GM21515 (cell line): ENCODE data around the gene SLC25A24.
"Not testable (repeated sequence)": the region's sequence is repeated elsewhere in the genome, so short reads cannot be mapped to it uniquely, and the experiment has no call there.

Experiments
- ATAC-seq: cut with Tn5 transposase; IDR thresholded peaks from one replicate; pipeline ENCODE4 v1.9.1; 2021; ENCODE audit not compliant: unreplicated experiment

SLC25A24 gene

GRCh38 chr1:108199781-108200686 lies at the start of gene SLC25A24:
Gene SLC25A24, minus strand, starts transcription at chr1:108200343. Its CDS starts 205 bp downstream, at chr1:108200138.
- ATAC-seq, result peak; percentile 94

DNA sequence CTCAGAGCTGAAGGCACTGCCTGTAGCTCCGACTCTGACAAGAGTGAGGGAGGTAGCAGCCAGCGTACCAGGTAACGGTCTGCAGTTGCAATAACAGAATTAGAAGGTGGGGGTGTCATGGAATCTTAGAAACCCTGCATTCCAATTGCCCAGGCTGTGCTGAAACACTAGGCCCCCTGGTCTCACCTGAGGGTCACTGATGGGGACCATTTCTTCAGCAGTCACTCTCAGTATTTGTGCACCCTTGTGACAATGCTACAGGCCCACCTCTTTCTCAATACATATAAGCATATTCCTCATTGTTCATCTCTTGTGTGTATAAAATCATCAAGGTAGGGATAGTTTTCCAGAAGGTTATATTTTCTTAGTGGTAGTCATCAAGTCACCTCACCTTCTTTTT lies 43.8 kb upstream of the SLC25A24 start, which contains the start of gene NBPF4:
Gene NBPF4, minus strand, starts transcription at position 101 of the 400 bp plus-strand sequence. CDS start 315 bp downstream, outside the sequence.
- ATAC-seq, result not testable (repeated sequence)

DNA sequence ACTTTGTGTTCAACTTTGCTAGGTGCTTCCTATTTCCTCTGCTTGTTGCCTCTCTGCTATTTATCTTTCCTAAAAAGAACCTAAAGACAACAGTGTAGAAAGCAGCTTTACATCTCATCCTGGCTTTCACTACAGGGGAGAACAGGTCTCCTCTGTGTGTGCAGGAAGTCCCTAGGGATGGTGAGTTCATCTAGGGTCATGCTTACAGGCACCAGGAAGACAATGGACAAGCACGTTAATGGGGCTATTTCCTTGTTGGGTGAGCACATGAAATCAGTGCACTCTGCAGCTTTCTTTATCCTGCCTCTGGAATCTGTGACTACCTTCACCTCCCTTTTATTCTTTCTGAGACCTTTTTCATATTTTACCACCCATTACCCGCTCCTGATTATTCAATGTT lies 39.3 kb upstream of the SLC25A24 start:
- ATAC-seq, result not testable (repeated sequence)

DNA sequence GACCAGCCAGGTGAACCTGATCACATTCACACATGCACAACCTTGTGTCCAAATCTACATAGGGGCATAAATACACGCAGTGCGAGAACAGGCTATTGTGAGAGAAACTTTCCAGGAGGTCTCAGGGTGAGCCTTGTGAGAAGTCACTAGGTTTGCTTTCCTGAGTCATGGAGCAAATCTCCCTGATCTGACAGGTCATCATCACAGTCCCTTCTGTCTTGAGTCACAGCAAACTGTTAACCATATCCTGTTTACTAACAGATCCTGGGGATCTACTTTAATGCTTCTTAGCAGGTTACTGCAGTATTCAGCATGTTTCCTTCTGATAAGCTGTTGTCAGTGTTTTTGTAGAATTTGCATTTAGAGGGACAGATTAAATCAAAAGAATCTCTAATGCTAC lies 35.2 kb upstream of the SLC25A24 start:
- not testable (repeated sequence) for ATAC-seq

DNA sequence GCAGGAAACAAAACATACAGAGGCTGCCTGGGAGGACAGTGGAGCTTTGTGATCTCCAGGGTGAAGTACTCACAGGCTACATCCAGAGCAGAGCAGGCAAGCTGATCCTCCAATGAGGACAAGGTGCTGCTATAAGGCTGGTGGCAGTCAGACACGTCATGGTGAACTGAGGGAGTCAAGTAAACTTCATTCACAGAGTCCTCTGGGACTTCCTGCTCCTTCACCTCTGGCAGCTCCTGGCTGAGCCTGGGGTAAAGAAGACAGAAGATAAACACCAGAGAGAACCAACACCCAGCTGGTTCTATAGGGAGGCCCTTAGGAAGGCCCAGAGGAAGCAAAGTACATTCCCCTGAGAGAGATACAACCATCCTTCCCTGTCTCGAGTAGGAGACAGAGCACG lies 32.0 kb upstream of the SLC25A24 start:
- ATAC-seq, result not testable (repeated sequence)

DNA sequence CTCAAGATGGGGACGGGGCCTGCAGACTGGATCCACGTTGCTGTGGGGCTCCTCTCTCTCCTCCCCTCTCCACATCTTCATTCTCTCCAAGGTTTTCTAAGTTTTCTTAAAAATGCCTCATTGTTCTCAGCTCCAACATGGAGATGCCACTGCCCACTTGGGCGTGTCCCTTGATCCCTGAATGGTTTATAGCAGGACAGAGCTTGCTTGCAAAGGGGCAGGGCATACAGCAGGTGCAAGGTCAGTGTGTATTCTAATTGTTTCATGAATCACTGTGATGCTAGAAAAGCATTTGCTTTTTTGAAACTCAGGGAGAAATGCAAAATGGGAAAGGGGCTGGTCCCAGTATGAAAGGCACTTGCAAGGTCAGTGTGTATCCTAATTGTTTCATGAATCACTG lies 29.8 kb upstream of the SLC25A24 start:
- ATAC-seq, result not testable (repeated sequence)

DNA sequence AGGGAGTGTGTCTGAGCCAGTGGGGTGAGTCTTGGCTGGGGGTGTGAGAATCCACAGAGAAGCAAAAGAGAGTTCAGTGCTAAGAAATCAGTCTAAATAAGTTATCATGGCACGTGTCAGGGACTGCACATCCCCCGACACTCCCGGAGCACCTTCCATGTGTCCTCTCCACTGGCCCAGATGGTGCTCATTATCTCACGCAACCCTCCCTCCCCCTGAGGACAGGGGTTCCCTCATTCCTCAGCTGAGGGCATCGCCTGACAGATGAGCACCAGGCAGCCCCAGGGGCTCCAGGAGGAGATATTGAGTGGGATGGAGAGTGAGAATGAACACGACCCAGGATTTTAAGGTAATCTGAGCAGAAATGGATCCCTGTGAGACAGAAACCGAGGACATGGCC lies 27.6 kb upstream of the SLC25A24 start:
- not testable (repeated sequence) for ATAC-seq

- ATAC-seq, result not testable (repeated sequence)
These were observed 26.7 kb upstream of the SLC25A24 start for GRCh38 chr1:108226855-108227254.

GRCh38 chr1:108223226-108223625 lies 23.1 kb upstream of the SLC25A24 start:
- not testable (repeated sequence) for ATAC-seq

- not testable (repeated sequence) for ATAC-seq
These were observed 17.5 kb upstream of the SLC25A24 start for GRCh38 chr1:108217515-108218174.

- ATAC-seq, result not testable (repeated sequence)
These were observed 16.9 kb upstream of the SLC25A24 start for GRCh38 chr1:108217007-108217406.

- not testable (repeated sequence) for ATAC-seq
These were observed 16.1 kb upstream of the SLC25A24 start for GRCh38 chr1:108216028-108216890.

DNA sequence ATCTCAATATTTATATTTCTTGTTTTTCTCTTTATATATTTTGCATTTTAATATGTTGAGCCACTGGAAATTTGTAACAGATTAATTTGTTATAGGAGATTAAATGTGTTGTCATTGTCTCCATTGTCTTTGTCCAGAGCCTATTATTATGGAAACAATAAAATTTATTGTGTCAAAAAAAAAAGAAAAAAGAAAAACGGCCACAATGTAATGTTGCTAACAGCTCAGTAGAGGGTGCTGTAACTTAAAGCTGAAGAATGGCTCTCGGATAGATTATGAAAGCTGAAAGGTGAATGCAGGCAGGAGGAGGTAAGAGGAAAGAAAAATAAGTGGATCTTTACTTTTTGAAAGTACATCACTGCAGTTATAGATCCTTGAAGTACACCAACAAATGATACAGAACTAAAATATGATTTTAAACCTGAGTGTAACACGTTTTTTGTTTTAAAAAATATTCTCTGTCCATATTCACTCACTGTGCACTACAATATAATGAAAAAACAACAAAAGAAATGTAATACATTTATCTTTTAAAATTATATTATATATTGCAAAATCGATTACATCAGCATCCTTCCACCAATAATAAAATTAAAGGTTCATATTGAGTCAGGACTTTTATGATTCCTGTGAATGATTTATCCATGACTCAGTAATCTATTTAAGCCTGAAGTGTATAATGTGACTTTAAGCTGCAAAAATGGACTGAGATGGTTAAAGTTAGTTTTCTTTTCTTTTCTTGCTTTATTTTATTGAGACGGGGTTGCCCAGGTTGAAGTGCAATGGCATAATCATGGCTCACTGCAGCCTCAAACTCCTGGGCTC lies 14.7 kb upstream of the SLC25A24 start:
- ATAC-seq, result peak; percentile 52

DNA sequence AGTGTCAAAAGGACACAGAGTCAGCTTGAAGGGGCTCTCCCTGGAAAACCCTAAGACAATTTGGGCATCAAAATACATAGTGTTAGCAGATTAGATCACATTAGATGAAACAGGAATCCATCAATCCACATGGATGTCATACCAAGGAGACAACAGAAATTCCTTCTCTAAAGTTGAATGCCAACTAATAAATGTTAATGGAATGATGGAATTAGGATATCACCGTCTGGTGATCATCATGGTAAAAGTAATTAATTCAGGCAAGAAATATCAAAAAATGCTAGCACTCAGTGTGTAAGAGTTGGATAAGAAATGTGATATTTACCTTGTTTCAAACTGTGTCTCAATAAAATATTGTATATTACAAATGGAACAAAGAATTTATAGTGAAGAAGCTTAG lies 10.9 kb upstream of the SLC25A24 start:
- ATAC-seq, result no peak

GRCh38 chr1:108209456-108210108 lies 9.4 kb upstream of the SLC25A24 start:
- no peak for ATAC-seq

DNA sequence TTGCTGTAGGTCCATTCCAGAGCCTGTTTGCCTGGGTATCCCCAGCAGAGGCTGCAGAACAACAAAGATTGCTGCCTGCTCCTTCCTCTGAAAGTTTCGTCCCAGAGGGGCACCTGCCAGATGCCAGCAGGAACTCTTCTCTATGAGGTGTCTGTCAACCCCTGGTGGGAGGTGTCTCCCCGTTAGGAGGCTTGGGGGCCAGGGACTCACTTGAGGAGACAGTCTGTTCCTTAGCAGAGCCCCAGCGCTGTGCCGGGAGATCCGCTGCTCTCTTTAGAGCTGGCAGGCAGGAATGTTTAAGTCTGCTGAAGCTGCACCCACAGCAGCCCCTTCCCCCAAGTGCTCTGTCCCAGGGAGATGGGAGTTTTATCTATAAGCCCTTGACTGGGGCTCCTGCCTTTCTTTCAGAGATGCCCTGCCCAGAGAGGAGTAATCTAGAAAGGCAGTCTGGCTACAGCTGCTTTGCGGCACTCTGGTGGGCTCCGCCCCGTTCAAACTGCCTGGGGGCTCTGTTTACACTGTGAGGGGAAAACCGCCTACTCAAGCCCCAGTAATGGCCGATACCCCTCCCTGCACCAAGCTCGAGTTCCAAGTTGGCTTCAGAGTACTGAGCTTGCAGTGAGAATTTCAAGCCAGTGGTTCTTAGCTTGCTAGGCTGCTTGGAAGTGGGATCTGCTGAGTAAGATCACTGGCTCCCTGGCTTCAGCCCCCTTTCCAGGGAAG lies 8.7 kb upstream of the SLC25A24 start:
- no peak for ATAC-seq

- not testable (repeated sequence) for ATAC-seq
These were observed 3.4 kb upstream of the SLC25A24 start for GRCh38 chr1:108203582-108203981.

GRCh38 chr1:108201687-108202086 lies 1.5 kb upstream of the SLC25A24 start:
- no peak for ATAC-seq

- ATAC-seq, result no peak
These were observed 526 bp upstream of the SLC25A24 start for GRCh38 chr1:108200687-108201051.
